Measurements from ENCODE around the gene CEP128. TPM values are rescaled to one million over a fixed set of nuclear protein-coding genes. Genes with fewer than 3 reads are reported as not detected.
"Not testable (repeated sequence)": the region's sequence is repeated elsewhere in the genome, so short reads cannot be mapped to it uniquely, and the experiment has no call there.

Gene CEP128
- total RNA-seq, 4 donors from 2014 or later = 1.9 to 9.7 (median 4.0) TPM

GRCh38 chr14:80954687-80955299, 13.3 kb upstream of the CEP128 start:
- H3K9me3 ChIP-seq = no peaks in the 10 kb centered on the region
- no peak overlapping the region for H3K27ac ChIP-seq
- TF ChIP-seq CTCF (IDR thresholded peaks at IDR 0.05) (peak; percentile 80 to 90 (median 86)), POLR2A (IDR thresholded peaks at IDR 0.05) (no peak), EP300 (IDR thresholded peaks at IDR 0.05; ENCODE audit: low read depth) (no peak)
- in situ Hi-C loops (cut with MboI; ENCODE audit: low pct_ligation_motif_present in 1 of 4, low pct_unique_long_range_greater_than_20kb in 1 of 4, low sequenced_read_pairs in 3 of 4) (loop anchor here in 3 of 4 donors (5.0 to 25.0 kb wide), 3 partner anchors 33 to 508 kb away; no protein-coding TSS in a partner anchor), intact Hi-C loops (cut with DNase I; ENCODE audit: low total_unique reads) (loop anchor here (2.0 kb wide), 1 partner anchor 32 kb away; no protein-coding TSS in a partner anchor)
- no peaks in the 10 kb centered on the region for H3K36me3 ChIP-seq
- DNase-seq = peak; percentile 84
- peak overlapping the region; percentile 21 to 53 (median 34) for H3K4me3 ChIP-seq
- 0% methylated on average over 2 to 24 of the region's 29 CpGs for WGBS, 2 donors (ENCODE audit: low coverage in 1 of 2)
- H3K27me3 ChIP-seq = peaks cover 24% of the 10 kb centered on the region
- H3K4me1 ChIP-seq = peaks cover 0 to 11% (median 9%) of the 10 kb centered on the region in 4 donors

DNA sequence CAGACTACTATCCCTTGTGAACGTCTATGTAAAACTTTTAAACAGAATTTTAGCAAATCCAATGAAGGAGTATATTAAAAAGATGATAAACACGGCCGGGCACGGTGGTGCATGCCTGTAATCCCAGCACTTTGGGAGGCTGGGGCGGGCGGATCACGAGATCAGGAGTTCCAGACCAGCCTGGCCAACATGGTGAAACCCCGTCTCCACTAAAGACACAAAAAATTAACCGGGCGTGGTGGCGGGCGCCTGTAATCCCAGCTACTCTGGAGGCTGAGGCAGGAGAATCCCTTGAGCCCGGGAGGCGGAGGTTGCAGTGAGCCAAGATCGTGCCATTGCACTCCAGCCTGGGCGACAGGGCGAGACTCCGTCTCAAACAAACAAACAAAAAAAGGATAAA, 11.7 kb upstream of the CEP128 start:
- H3K4me3 ChIP-seq; intact Hi-C loops (cut with DNase I; ENCODE audit: low total_unique reads): not testable (repeated sequence)

DNA sequence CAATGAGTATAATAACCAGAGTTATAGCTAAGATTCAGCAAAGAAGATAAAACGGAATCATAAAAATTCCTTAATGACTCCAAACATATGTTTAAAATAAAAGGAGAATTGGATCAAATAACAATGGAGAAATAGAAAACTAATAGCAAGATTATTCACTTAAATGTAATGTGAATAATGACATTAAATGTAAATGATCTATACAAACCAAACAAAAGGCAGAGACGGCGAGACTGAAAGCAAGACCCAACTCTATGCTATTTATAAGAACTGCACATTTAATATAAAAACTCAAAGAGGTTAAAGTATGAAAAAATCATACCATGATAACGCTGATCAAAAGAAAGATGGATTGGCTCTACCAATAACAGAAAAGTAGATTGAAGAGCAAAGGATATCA, 10.0 kb upstream of the CEP128 start:
- Histone ChIP-seq H3K36me3 (no peaks in the 10 kb centered on the region), H3K4me3 (no peak overlapping the region), H3K27me3 (peaks cover 31% of the 10 kb centered on the region), H3K4me1 (peaks cover 0 to 10% (median 7%) of the 10 kb centered on the region in 4 donors), H3K9me3 (no peaks in the 10 kb centered on the region), H3K27ac (no peak overlapping the region)
- WGBS, 2 donors (ENCODE audit: low coverage in 1 of 2) = 75 to 84% methylated on average over 4 of the region's 4 CpGs
- intact Hi-C loops (cut with DNase I; ENCODE audit: low total_unique reads) (no loop called here), in situ Hi-C loops (cut with MboI; ENCODE audit: low pct_ligation_motif_present in 1 of 4, low pct_unique_long_range_greater_than_20kb in 1 of 4, low sequenced_read_pairs in 3 of 4) (loop anchor here in 3 of 4 donors (5.0 to 25.0 kb wide), 3 partner anchors 36 to 511 kb away; no protein-coding TSS in a partner anchor)
- no peak for TF ChIP-seq CTCF (IDR thresholded peaks at IDR 0.05)
- TF ChIP-seq POLR2AphosphoS5 (IDR thresholded peaks at IDR 0.05) = no peak
- TF ChIP-seq POLR2A (IDR thresholded peaks at IDR 0.05) = no peak
- no peak for TF ChIP-seq EP300 (IDR thresholded peaks at IDR 0.05; ENCODE audit: low read depth)
- no peak for DNase-seq

More for the DNA sequence above, 11.7 kb upstream of the CEP128 start:
- DNase-seq, H3K9me3 ChIP-seq, H3K4me1 ChIP-seq, H3K36me3 ChIP-seq, H3K27ac ChIP-seq: not testable (repeated sequence)
- in situ Hi-C loops (cut with MboI; ENCODE audit: low pct_ligation_motif_present in 1 of 4, low pct_unique_long_range_greater_than_20kb in 1 of 4, low sequenced_read_pairs in 3 of 4) = loop anchor here in 3 of 4 donors (5.0 to 25.0 kb wide), 3 partner anchors 34 to 509 kb away; no protein-coding TSS in a partner anchor
- 79 to 87% methylated on average over 11 to 18 of the region's 18 CpGs for WGBS, 2 donors (ENCODE audit: low coverage in 1 of 2)
- H3K27me3 ChIP-seq = peaks cover 35% of the 10 kb centered on the region

- WGBS, 2 donors (ENCODE audit: low coverage in 1 of 2) = 22 to 72% methylated on average over 1 of the region's 1 CpG
- H3K36me3 ChIP-seq = no peaks in the 10 kb centered on the region
- H3K4me3 ChIP-seq = no peak overlapping the region
- peaks cover 19% of the 10 kb centered on the region for H3K27me3 ChIP-seq
- no peak for TF ChIP-seq POLR2A (IDR thresholded peaks at IDR 0.05)
- TF ChIP-seq CTCF (IDR thresholded peaks at IDR 0.05) = no peak
- no peak for TF ChIP-seq POLR2AphosphoS5 (IDR thresholded peaks at IDR 0.05)
- TF ChIP-seq EP300 (IDR thresholded peaks at IDR 0.05; ENCODE audit: low read depth) = no peak
- in situ Hi-C loops (cut with MboI; ENCODE audit: low pct_ligation_motif_present in 1 of 4, low pct_unique_long_range_greater_than_20kb in 1 of 4, low sequenced_read_pairs in 3 of 4) (no loop called here), intact Hi-C loops (cut with DNase I; ENCODE audit: low total_unique reads) (no loop called here)
- no peaks in the 10 kb centered on the region for H3K4me1 ChIP-seq
- no peak overlapping the region for H3K27ac ChIP-seq
- H3K9me3 ChIP-seq = no peaks in the 10 kb centered on the region
- no peak for DNase-seq
Measured at GRCh38 chr14:80948291-80948690, 6.8 kb upstream of the CEP128 start.

Data from transverse colon (tissue), 4 donors.